Lower lobe of right lung (tissue), 2 donors: ENCODE measurements around the gene LDHD. TPM values are rescaled to one million over a fixed set of nuclear protein-coding genes. Genes with fewer than 3 reads are reported as not detected.

ENCODE experiments used
- ATAC-seq, 2 donors: fragments of 200-7000 bp; cut with Tn5 transposase; one replicate each; pipeline ENCODE4 v1.9.1; 2020 to 2022; ENCODE audit warnings: mild to moderate bottlenecking in 2 of 2, moderate library complexity in 2 of 2
- DNase-seq: peaks from one replicate; pipeline ENCODE4 v3.0.0-alpha.2; 2020
- H3K27ac ChIP-seq: fragments of 200-600 bp; one replicate; pipeline ENCODE4 v1.8.0; 2022
- H3K27me3 ChIP-seq: fragments of 200-600 bp; one replicate; pipeline ENCODE4 v1.8.0; 2022; ENCODE audit warnings: low read depth
- H3K36me3 ChIP-seq: fragments of 200-600 bp; one replicate; pipeline ENCODE4 v1.8.0; 2022; ENCODE audit warnings: mild to moderate bottlenecking
- H3K4me1 ChIP-seq: fragments of 200-600 bp; one replicate; pipeline ENCODE4 v1.8.0; 2022
- H3K4me3 ChIP-seq: fragments of 200-600 bp; one replicate; pipeline ENCODE4 v1.8.0; 2022; ENCODE audit warnings: mild to moderate bottlenecking
- H3K9me3 ChIP-seq: fragments of 200-600 bp; one replicate; pipeline ENCODE4 v1.8.0; 2022
- intact Hi-C: fragments of 100-400 bp; cut with DNase I; formaldehyde crosslinking; loops from one replicate; pipeline ENCODE4 v1.11.0; 2022
- total RNA-seq: library from RNA; stranded (reverse); fragmentation: NEBNext Ultra II Directional; extraction: Animal tissue kit (Norgen Biotek cat#: 25700); gene quantifications from one replicate; pipeline ENCODE4 v1.2.1, GENCODE V29; 2021
- TF ChIP-seq, protein P1 (sequence below): fragments of 200-600 bp; IDR thresholded peaks from one replicate; pipeline ENCODE4 v1.8.0; 2022; ENCODE audit warnings: antibody characterized with exemption, mild to moderate bottlenecking
- donor health status: DM: no; HTN: yes; CAD: no; lungs with severe emphysema.

Gene LDHD
- total RNA-seq, 1 donor from 2014 or later = 13.2 TPM

GRCh38 chr16:75113541-75114121 is 2.9 kb downstream of the LDHD start:
- Histone ChIP-seq H3K4me3 (no peak overlapping the region), H3K27ac (no peak overlapping the region), H3K27me3 (no peaks in the 10 kb centered on the region), H3K9me3 (no peaks in the 10 kb centered on the region), H3K4me1 (peaks cover 66% of the 10 kb centered on the region), H3K36me3 (no peaks in the 10 kb centered on the region)
- intact Hi-C loops = loop anchor here (5.0 kb wide), 1 partner anchor 116 kb away; the partner anchor contains the start of gene ZNRF1
- DNase-seq = no peak
- no peak for ATAC-seq
- TF ChIP-seq, protein P1, sequence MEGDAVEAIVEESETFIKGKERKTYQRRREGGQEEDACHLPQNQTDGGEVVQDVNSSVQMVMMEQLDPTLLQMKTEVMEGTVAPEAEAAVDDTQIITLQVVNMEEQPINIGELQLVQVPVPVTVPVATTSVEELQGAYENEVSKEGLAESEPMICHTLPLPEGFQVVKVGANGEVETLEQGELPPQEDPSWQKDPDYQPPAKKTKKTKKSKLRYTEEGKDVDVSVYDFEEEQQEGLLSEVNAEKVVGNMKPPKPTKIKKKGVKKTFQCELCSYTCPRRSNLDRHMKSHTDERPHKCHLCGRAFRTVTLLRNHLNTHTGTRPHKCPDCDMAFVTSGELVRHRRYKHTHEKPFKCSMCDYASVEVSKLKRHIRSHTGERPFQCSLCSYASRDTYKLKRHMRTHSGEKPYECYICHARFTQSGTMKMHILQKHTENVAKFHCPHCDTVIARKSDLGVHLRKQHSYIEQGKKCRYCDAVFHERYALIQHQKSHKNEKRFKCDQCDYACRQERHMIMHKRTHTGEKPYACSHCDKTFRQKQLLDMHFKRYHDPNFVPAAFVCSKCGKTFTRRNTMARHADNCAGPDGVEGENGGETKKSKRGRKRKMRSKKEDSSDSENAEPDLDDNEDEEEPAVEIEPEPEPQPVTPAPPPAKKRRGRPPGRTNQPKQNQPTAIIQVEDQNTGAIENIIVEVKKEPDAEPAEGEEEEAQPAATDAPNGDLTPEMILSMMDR = no peak

- ATAC-seq = no peak
- Histone ChIP-seq H3K4me3 (no peak overlapping the region), H3K27me3 (no peaks in the 10 kb centered on the region), H3K36me3 (no peaks in the 10 kb centered on the region), H3K27ac (peak overlapping the region; percentile 74), H3K4me1 (peaks cover 71% of the 10 kb centered on the region), H3K9me3 (no peaks in the 10 kb centered on the region)
- DNase-seq = no peak
- intact Hi-C loops = loop anchor here (5.0 kb wide), 1 partner anchor 116 kb away; the partner anchor contains the start of gene ZNRF1
- TF ChIP-seq, protein P1 = no peak
Observed at GRCh38 chr16:75112734-75113491, 3.7 kb downstream of the LDHD start.

- Histone ChIP-seq H3K4me3 (peak overlapping the region; percentile 8), H3K36me3 (no peaks in the 10 kb centered on the region), H3K4me1 (peaks cover 75% of the 10 kb centered on the region), H3K27ac (peak overlapping the region; percentile 74), H3K27me3 (no peaks in the 10 kb centered on the region), H3K9me3 (no peaks in the 10 kb centered on the region)
- intact Hi-C loops = loop anchor here (5.0 kb wide), 1 partner anchor 115 kb away; the partner anchor contains the start of gene ZNRF1
- TF ChIP-seq, protein P1 = no peak
- ATAC-seq (no peak), DNase-seq (peak; percentile 63)
Observed at GRCh38 chr16:75111961-75112733, 4.4 kb downstream of the LDHD start.

- intact Hi-C loops = loop anchor here (5.0 kb wide), 1 partner anchor 114 kb away; the partner anchor contains the start of gene ZNRF1
- DNase-seq (no peak), ATAC-seq (peak in 1 of 2 donors; percentile 1)
- H3K9me3 ChIP-seq = no peaks in the 10 kb centered on the region
- H3K27me3 ChIP-seq = no peaks in the 10 kb centered on the region
- H3K4me3 ChIP-seq = peak overlapping the region; percentile 24
- H3K36me3 ChIP-seq = no peaks in the 10 kb centered on the region
- TF ChIP-seq, protein P1 = peak; percentile 19
- H3K4me1 ChIP-seq = peaks cover 75% of the 10 kb centered on the region
- peak overlapping the region; percentile 74 for H3K27ac ChIP-seq
Observed at GRCh38 chr16:75111514-75111940, 5.1 kb downstream of the LDHD start.
